K562 treated with DMSO at 1 percent for 4 hours (cell line): ENCODE measurements around the gene ZMYND19. TPM values are rescaled to one million over a fixed set of nuclear protein-coding genes. Genes with fewer than 3 reads are reported as not detected.

Experiments used
- total RNA-seq: library from RNA; unstranded; fragments of 300-600 nt; gene quantifications from 2 replicates; pipeline ENCODE4 v1.2.3, GENCODE V29; 2022; ENCODE audit not compliant: insufficient read depth

The ZMYND19 gene
- 40.2 and 46.6 TPM in 2 replicates for total RNA-seq

GRCh38 chr9:137590469-137591383 is at the start of gene ZMYND19:
Gene ZMYND19 (minus strand): TSS chr9:137590512. CDS start chr9:137590263, 249 bp downstream.

GRCh38 chr9:137618105-137619067 is 28.1 kb upstream of the ZMYND19 start, which contains the start of gene EHMT1:
Gene EHMT1 (plus strand): TSS chr9:137619005. CDS start chr9:137619029, 24 bp downstream.

GRCh38 chr9:137605121-137606004 is 15.1 kb upstream of the ZMYND19 start, which contains the start of gene ARRDC1:
Gene ARRDC1 (plus strand): TSS chr9:137605686. CDS start chr9:137605718, 32 bp downstream.

GRCh38 chr9:137578518-137579258 is 11.6 kb downstream of the ZMYND19 start, which contains the start of gene DPH7:
Gene DPH7 (minus strand): TSS chr9:137578925. CDS start chr9:137578777, 148 bp downstream.

GRCh38 chr9:137551264-137552021 is 38.9 kb downstream of the ZMYND19 start, which contains the start of gene MRPL41:
Gene MRPL41 (plus strand): TSS chr9:137551879. CDS start chr9:137552082, 203 bp downstream.

GRCh38 chr9:137550231-137550621 is 40.1 kb downstream of the ZMYND19 start, which contains the start of gene PNPLA7:
Gene PNPLA7 (minus strand): TSS chr9:137550402. CDS start chr9:137550197, 205 bp downstream.

Other genes starting within 250 kb of the ZMYND19 start
- 9.8 TPM in 2 replicates for gene EXD3, start 167.3 kb downstream of the ZMYND19 start, total RNA-seq
- gene NOXA1, start 167.1 kb downstream of the ZMYND19 start, total RNA-seq = 1.1 and 1.8 TPM in 2 replicates
- gene ENTPD8, start 149.2 kb downstream of the ZMYND19 start, total RNA-seq = not detected in 2 replicates
- 52.0 and 53.0 TPM in 2 replicates for gene NSMF, start 131.2 kb downstream of the ZMYND19 start, total RNA-seq
- 0.42 and 0.91 TPM in 2 replicates for gene PNPLA7, start 40.1 kb downstream of the ZMYND19 start, total RNA-seq
- 86.9 and 93.0 TPM in 2 replicates for gene MRPL41, start 38.6 kb downstream of the ZMYND19 start, total RNA-seq
- 18.6 and 34.0 TPM in 2 replicates for gene DPH7, start 11.6 kb downstream of the ZMYND19 start, total RNA-seq
- 41.8 and 47.8 TPM in 2 replicates for gene ARRDC1, start 15.2 kb upstream of the ZMYND19 start, total RNA-seq
- gene EHMT1, start 28.5 kb upstream of the ZMYND19 start, total RNA-seq = 43.7 and 55.4 TPM in 2 replicates